ENCODE results near the gene SCARF2. TPM values are rescaled to one million over a fixed set of nuclear protein-coding genes. Genes with fewer than 3 reads are reported as not detected.
"Not testable (repeated sequence)": the region's sequence is repeated elsewhere in the genome, so short reads cannot be mapped to it uniquely, and the experiment has no call there.

SCARF2 gene
- total RNA-seq, 1 experiment from 2014 or later = 26.3 TPM

- no peak overlapping the region for H3K27ac Mint-ChIP-seq
- H3K36me3 Mint-ChIP-seq = peaks cover 3% of the 10 kb centered on the region; the same call in 1 of the 2 replicates
- no peak overlapping the region for H3K4me3 Mint-ChIP-seq
- no peaks in the 10 kb centered on the region for H3K9me3 Mint-ChIP-seq
- POLR2A ChIA-PET = no interaction called here
- no peak for TF ChIP-seq IRF1 (CRISPR knock-in tag; IDR thresholded peaks at IDR 0.05)
- TF ChIP-seq GTF2I (CRISPR knock-in tag; conservative IDR thresholded peaks at IDR 0.05) = no peak
- no peak for TF ChIP-seq CREB1 (CRISPR knock-in tag; IDR thresholded peaks at IDR 0.05)
- no peak for TF ChIP-seq ZNF281 (CRISPR knock-in tag; IDR thresholded peaks at IDR 0.05)
- TF ChIP-seq SOX15 (CRISPR knock-in tag; IDR thresholded peaks at IDR 0.05) = no peak
- TF ChIP-seq PRRX2 (CRISPR knock-in tag; IDR thresholded peaks at IDR 0.05) = no peak
- no peak for TF ChIP-seq ATF2 (CRISPR knock-in tag; IDR thresholded peaks at IDR 0.05; ENCODE audit: borderline replicate concordance, low read depth)
- no peak for TF ChIP-seq ESRRA (CRISPR knock-in tag; IDR thresholded peaks at IDR 0.05; ENCODE audit: borderline replicate concordance)
- no peak for TF ChIP-seq TEAD1 (CRISPR knock-in tag; IDR thresholded peaks at IDR 0.05)
- TF ChIP-seq, protein P1, sequence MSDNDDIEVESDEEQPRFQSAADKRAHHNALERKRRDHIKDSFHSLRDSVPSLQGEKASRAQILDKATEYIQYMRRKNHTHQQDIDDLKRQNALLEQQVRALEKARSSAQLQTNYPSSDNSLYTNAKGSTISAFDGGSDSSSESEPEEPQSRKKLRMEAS (CRISPR knock-in tag; IDR thresholded peaks at IDR 0.05) = no peak
- no peak for TF ChIP-seq ZNF263 (CRISPR knock-in tag; IDR thresholded peaks at IDR 0.05; ENCODE audit: low read depth)
- no peak for DNase-seq (ENCODE audit: low spot score)
- H3K4me1 Mint-ChIP-seq = no peaks in the 10 kb centered on the region
- no peaks in the 10 kb centered on the region for H3K27me3 Mint-ChIP-seq (ENCODE audit: low read depth)
- ATAC-seq = no peak; the same call in 1 of the 2 replicates
- CTCF ChIA-PET = interaction anchor here (1.0 to 2.9 kb wide), 2 partner anchors 16 to 55 kb away, joined by 8 to 12 read pairs; no protein-coding TSS in a partner anchor
Measured at GRCh38 chr22:20472629-20473442, 35.2 kb upstream of the SCARF2 start.

DNA sequence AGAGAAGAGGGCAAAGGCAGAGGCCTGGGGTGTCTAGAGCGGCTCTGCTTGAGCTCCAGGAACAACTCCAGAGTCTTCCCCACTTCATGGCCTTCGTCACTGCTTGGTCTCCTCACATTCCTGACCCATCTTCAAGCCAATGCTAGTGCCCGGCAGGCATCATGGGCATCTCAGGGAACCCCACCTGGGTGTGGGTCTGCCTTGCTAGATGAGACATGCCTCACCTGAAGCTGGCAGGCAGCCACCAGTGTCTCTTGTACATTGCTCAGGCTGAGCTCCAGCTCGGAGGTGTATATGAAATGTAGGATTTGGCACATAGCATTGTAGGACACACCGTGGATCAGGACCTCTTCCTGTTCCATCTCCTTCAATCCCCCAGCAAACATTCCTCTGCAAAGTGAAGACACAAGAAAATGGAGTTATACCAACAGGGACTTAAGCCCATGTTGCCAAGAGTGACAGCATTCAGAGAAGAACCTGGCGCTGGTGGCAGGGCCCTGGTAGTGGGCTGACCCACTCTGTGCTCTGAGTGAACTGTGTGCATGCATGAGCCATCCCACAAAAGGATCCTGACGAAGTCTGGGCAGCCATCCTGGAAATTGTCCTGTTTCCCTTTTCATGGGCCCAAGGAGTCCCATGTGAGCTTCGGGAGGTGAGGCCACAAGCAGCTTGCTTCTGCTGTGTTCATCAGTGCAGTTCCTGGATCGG lies 33.7 kb upstream of the SCARF2 start:
- ATAC-seq = no peak
- H3K27me3 Mint-ChIP-seq (ENCODE audit: low read depth) = no peaks in the 10 kb centered on the region
- no peak overlapping the region for H3K27ac Mint-ChIP-seq
- POLR2A ChIA-PET = no interaction called here
- H3K9me3 Mint-ChIP-seq = no peaks in the 10 kb centered on the region
- CTCF ChIA-PET = interaction anchor here (1.1 kb wide), 1 partner anchor 53 kb away, joined by 6 read pairs; no protein-coding TSS in a partner anchor
- TF ChIP-seq NR1H2 (CRISPR knock-in tag; IDR thresholded peaks at IDR 0.05) (no peak), ZNF219 (CRISPR knock-in tag; IDR thresholded peaks at IDR 0.05; ENCODE audit: borderline replicate concordance) (no peak)
- TF ChIP-seq, protein P2, sequence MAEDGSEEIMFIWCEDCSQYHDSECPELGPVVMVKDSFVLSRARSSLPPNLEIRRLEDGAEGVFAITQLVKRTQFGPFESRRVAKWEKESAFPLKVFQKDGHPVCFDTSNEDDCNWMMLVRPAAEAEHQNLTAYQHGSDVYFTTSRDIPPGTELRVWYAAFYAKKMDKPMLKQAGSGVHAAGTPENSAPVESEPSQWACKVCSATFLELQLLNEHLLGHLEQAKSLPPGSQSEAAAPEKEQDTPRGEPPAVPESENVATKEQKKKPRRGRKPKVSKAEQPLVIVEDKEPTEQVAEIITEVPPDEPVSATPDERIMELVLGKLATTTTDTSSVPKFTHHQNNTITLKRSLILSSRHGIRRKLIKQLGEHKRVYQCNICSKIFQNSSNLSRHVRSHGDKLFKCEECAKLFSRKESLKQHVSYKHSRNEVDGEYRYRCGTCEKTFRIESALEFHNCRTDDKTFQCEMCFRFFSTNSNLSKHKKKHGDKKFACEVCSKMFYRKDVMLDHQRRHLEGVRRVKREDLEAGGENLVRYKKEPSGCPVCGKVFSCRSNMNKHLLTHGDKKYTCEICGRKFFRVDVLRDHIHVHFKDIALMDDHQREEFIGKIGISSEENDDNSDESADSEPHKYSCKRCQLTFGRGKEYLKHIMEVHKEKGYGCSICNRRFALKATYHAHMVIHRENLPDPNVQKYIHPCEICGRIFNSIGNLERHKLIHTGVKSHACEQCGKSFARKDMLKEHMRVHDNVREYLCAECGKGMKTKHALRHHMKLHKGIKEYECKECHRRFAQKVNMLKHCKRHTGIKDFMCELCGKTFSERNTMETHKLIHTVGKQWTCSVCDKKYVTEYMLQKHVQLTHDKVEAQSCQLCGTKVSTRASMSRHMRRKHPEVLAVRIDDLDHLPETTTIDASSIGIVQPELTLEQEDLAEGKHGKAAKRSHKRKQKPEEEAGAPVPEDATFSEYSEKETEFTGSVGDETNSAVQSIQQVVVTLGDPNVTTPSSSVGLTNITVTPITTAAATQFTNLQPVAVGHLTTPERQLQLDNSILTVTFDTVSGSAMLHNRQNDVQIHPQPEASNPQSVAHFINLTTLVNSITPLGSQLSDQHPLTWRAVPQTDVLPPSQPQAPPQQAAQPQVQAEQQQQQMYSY (CRISPR knock-in tag; IDR thresholded peaks at IDR 0.05) = no peak
- no peak for DNase-seq (ENCODE audit: low spot score)
- H3K4me3 Mint-ChIP-seq = no peak overlapping the region
- peaks cover 3% of the 10 kb centered on the region; the same call in 1 of the 2 replicates for H3K36me3 Mint-ChIP-seq
- no peaks in the 10 kb centered on the region for H3K4me1 Mint-ChIP-seq

GRCh38 chr22:20470525-20470924 lies 32.9 kb upstream of the SCARF2 start:
- POLR2A ChIA-PET; H3K27me3 Mint-ChIP-seq (ENCODE audit: low read depth); H3K36me3 Mint-ChIP-seq; H3K9me3 Mint-ChIP-seq; ATAC-seq; CTCF ChIA-PET; H3K4me3 Mint-ChIP-seq; H3K27ac Mint-ChIP-seq; DNase-seq (ENCODE audit: low spot score); H3K4me1 Mint-ChIP-seq: not testable (repeated sequence)

Data from WTC11 (cell line).